ENCODE measurements around the gene CHST8.
"Not testable (repeated sequence)": the region's sequence is repeated elsewhere in the genome, so short reads cannot be mapped to it uniquely, and the experiment has no call there.

The CHST8 gene

DNA sequence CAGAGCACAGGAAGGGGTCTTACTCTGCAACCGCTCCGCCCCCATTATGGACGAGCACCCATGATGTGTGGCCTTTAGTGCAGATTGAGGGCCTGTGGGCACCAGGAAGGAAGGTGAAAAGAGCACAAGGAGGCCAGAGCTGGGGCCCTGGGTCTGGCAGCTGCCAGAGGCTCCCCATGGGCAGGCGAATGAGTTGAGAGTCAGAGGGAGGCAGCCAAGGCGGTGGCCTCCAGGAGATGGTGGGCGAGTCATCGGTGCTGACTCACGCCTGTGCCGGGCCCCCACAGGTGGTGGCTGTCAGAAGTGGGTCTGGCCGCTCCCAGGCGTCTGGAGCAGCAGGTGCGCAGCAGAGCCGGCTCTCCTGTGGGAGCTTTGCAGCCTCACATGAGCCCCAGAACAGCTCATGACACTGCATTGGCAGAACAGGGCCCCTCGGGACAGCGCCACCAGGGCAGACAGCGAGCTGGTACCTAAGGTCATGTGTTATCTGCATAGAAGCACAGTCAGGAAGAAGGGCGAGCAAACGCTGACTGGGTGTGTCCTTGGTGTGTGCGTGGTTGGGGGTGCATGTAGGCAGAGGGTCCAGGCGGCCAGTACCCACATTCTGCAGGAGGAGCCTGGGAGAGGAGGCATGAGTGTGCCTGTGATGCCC lies 68.8 kb downstream of the CHST8 start:
- no peaks in the 10 kb centered on the region for H3K9me3 Mint-ChIP-seq
- H3K4me1 Mint-ChIP-seq (ENCODE audit: low read depth) = no peaks in the 10 kb centered on the region
- H3K27ac Mint-ChIP-seq = no peak overlapping the region
- no peak overlapping the region for H3K4me3 Mint-ChIP-seq
- no peaks in the 10 kb centered on the region for H3K27me3 Mint-ChIP-seq (ENCODE audit: low read depth)
- H3K36me3 Mint-ChIP-seq (ENCODE audit: low read depth) = no peaks in the 10 kb centered on the region
- no peak for DNase-seq (ENCODE audit: low spot score)

DNA sequence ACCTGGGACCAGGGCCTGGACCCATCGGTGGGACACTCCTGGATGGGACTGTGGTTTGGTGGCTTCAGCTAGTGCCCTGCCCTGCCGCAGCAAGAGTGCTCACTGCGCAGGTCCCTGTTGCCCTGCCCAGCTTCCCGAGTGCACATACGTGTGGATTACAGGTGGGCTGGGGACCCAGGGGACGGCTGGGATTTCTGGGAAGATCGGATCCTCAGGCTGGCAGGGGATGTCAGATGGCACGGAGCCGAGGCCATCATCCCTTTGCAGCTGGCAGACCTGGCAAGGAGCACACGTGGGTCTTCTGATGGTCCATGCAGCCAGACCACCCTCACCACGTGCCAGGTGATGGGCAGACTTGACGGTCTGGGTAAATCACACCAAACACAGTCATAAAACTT lies 69.3 kb downstream of the CHST8 start:
- Mint-ChIP-seq H3K4me1 (ENCODE audit: low read depth) (no peaks in the 10 kb centered on the region), H3K36me3 (ENCODE audit: low read depth) (no peaks in the 10 kb centered on the region), H3K9me3 (no peaks in the 10 kb centered on the region), H3K4me3 (no peak overlapping the region), H3K27ac (no peak overlapping the region), H3K27me3 (ENCODE audit: low read depth) (no peaks in the 10 kb centered on the region)
- DNase-seq (ENCODE audit: low spot score) = no peak

DNA sequence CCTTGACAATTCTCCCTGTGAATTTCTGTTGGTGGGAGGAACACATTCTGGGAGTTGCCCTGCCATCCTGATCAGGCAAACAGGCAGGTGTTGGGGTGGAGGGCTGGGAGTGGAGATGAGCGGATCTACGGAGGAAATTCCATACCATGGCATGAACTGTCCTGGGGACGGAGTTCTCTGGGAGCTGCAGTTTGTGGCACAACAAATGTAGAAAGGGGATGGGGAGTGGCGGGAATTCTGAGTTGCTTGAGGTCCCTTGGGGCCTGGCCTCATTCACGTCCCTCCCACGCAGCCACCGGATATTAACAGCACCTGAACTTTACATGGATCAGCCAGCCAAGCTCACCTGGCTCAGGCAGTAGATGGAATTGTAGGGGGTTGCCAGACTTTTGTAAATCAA lies 70.0 kb downstream of the CHST8 start:
- no peaks in the 10 kb centered on the region for H3K36me3 Mint-ChIP-seq (ENCODE audit: low read depth)
- no peaks in the 10 kb centered on the region for H3K4me1 Mint-ChIP-seq (ENCODE audit: low read depth)
- H3K27me3 Mint-ChIP-seq (ENCODE audit: low read depth) = no peaks in the 10 kb centered on the region
- no peak overlapping the region for H3K4me3 Mint-ChIP-seq
- H3K9me3 Mint-ChIP-seq = no peaks in the 10 kb centered on the region
- DNase-seq (ENCODE audit: low spot score) = no peak
- H3K27ac Mint-ChIP-seq = no peak overlapping the region

DNA sequence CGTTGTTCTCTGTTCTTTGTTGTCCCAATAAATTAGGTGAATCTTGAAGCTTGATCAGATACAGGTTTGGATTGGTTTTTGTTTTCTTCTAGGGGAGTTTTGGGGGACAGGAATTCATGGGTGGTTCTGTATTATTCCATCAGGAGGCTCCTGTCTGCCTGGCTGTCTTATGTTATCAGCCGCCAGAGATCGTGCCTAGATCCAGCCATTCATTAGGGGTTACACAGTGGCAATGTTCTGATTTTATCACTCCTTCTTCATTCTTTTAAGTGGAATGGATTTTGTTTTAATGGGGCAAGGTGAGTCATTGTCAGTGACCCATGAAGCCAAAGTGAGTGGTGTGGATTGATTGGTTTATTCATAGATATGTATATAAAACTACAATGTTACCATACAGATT lies 71.9 kb downstream of the CHST8 start:
- H3K4me1 Mint-ChIP-seq (ENCODE audit: low read depth) = no peaks in the 10 kb centered on the region
- no peaks in the 10 kb centered on the region for H3K27me3 Mint-ChIP-seq (ENCODE audit: low read depth)
- H3K36me3 Mint-ChIP-seq (ENCODE audit: low read depth) = no peaks in the 10 kb centered on the region
- no peaks in the 10 kb centered on the region for H3K9me3 Mint-ChIP-seq
- no peak for DNase-seq (ENCODE audit: low spot score)
- H3K27ac Mint-ChIP-seq = no peak overlapping the region
- no peak overlapping the region for H3K4me3 Mint-ChIP-seq

DNA sequence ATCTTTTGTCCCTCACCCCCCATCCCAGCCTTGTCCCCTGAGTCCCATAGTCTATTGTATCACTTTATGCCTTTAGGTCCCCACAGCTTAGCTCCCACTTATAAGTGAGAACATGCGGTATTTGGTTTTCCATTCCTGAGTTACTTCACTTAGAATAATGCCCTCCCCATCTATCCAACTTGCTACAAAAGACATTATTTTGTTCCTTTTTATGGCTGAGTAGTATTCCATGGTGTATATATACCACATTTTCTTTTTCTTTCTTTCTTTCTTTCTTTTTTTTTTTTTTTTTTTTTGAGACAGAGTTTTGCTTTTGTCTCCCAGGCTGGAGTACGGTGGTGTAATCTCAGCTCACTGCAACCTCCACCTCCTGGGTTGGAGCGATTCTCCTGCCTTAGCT lies 73.8 kb downstream of the CHST8 start:
- not testable (repeated sequence) for H3K36me3 Mint-ChIP-seq (ENCODE audit: low read depth); DNase-seq (ENCODE audit: low spot score); H3K4me1 Mint-ChIP-seq (ENCODE audit: low read depth); H3K27me3 Mint-ChIP-seq (ENCODE audit: low read depth); H3K27ac Mint-ChIP-seq; H3K9me3 Mint-ChIP-seq; H3K4me3 Mint-ChIP-seq

DNA sequence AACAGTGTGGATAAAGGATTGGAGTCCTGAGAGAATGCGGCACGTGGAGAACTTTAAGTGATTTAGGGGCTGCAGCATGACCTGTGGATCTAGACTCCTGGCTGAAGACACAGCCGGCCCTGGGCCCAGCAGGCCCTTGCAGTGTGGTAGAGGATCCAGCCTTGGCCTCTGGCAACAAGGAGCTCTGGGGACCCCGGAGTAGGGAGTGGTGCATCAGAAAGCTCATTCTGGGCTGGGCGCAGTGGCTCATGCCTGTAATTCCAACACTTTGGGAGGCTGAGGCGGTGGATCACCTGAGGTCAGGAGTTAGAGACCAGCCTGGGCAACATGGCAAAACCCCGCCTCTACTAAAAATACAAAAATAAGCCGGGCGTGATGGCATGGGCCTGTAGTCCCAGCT lies 76.0 kb downstream of the CHST8 start:
- Mint-ChIP-seq H3K36me3 (ENCODE audit: low read depth) (no peaks in the 10 kb centered on the region), H3K27ac (no peak overlapping the region), H3K4me3 (no peak overlapping the region), H3K4me1 (ENCODE audit: low read depth) (no peaks in the 10 kb centered on the region), H3K9me3 (no peaks in the 10 kb centered on the region), H3K27me3 (ENCODE audit: low read depth) (no peaks in the 10 kb centered on the region)
- DNase-seq (ENCODE audit: low spot score) = no peak

DNA sequence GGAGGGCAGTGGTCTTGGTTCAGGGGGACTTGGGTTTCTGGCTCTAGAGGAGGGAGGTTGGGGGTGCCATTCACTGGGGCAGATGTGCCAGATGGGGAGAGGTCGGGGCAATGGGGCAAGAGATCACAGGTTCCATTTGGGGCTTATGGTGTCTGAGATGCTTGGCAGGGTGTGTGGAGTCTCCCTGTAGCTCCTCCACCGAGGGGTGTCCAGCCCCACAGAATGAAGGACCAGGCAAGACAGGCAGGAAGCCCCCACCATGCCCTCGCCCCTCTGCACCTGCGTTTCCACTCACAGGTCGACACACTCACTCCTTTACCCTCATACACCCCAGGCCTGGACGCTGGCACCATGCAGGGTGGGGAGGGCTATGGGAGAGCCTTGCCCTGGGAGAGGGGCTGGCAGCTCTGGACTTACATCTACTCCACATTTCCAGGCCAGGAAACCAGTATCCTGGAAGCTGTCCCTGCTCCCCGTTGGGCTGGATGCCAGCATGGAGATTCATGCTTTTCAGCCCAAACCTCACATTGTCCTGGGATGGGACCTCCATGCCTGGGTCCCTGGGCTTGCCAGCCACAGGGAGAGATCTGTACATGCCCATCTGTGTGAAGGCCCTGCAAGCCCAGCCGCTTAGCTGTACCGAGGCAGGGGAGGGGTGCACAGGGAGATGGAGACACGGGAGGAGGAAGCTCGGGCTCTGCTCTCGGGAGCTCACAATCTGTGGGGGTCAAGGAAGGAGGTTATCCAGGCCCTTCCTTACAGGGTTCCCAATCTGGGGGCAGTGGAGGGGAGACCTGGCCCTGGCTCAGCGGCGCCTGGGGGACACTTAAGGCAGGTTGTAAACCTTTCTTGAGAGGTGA lies 77.1 kb downstream of the CHST8 start:
- no peaks in the 10 kb centered on the region for H3K4me1 Mint-ChIP-seq (ENCODE audit: low read depth)
- no peaks in the 10 kb centered on the region for H3K27me3 Mint-ChIP-seq (ENCODE audit: low read depth)
- H3K9me3 Mint-ChIP-seq = no peaks in the 10 kb centered on the region
- no peaks in the 10 kb centered on the region for H3K36me3 Mint-ChIP-seq (ENCODE audit: low read depth)
- no peak overlapping the region for H3K27ac Mint-ChIP-seq
- no peak overlapping the region for H3K4me3 Mint-ChIP-seq
- DNase-seq (ENCODE audit: low spot score) = no peak

DNA sequence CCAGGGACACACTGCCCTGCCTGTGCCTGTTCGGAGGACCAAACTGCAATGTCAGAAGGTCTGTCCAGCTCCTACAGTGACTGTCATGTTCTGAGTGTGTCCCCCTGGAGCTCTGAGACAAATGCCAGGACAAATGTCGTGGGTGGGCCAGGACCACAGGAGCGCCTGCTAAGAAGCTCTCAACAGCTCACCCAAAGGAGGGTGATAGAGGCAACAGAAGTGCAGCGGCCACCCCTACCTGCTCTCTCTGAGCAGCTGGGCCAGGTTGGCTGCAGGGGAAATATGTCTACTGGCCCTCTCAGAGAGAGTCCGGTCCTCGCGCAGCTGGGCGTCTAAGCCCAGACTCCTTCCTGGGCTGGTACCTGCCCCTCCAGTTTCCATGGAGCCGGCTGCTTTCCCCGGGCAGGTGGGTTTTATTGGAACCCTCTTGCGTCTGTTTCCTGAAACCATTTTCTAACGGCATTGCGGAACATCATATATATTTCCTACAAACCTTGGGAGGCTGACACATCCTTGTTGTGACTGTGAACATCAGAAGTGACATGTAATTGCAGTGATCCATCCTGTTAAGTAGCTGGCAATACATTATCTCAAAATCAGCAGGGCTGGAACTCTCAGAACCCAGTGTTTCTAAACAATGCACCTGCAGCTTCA lies 78.1 kb downstream of the CHST8 start:
- Mint-ChIP-seq H3K27me3 (ENCODE audit: low read depth) (no peaks in the 10 kb centered on the region), H3K27ac (no peak overlapping the region), H3K4me1 (ENCODE audit: low read depth) (no peaks in the 10 kb centered on the region), H3K36me3 (ENCODE audit: low read depth) (no peaks in the 10 kb centered on the region), H3K9me3 (no peaks in the 10 kb centered on the region), H3K4me3 (no peak overlapping the region)
- no peak for DNase-seq (ENCODE audit: low spot score)

DNA sequence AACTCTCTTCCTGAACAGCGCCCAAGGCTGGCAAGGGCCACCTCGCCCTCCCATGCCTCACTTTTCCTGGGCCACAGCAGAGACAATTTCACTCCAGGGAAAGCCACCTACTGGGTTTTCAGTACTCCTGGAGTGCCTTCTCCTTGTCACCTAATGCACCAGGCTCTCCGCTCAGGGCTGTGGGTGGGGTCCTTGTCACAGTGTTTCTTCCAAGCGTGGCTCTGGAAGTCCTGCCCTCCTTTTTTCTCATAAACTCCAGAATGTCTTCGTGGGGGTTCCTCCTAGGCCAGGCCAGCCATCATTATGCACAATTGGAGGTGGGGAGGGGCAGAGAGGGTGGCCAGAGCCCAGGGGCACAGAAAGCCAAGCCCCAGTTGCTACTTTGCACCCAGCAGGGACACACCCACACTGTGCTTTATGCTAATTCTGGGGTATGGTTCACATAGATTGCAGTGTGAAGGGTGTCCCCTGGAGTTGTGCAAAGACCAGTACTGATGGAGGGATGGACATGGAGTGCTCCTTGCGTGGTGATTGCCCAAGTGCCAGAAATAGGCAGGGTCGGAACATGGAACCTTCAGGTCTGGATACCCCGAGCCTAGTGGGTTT lies 78.8 kb downstream of the CHST8 start:
- Mint-ChIP-seq H3K4me1 (ENCODE audit: low read depth) (no peaks in the 10 kb centered on the region), H3K9me3 (no peaks in the 10 kb centered on the region), H3K27me3 (ENCODE audit: low read depth) (no peaks in the 10 kb centered on the region), H3K4me3 (no peak overlapping the region), H3K36me3 (ENCODE audit: low read depth) (no peaks in the 10 kb centered on the region), H3K27ac (no peak overlapping the region)
- DNase-seq (ENCODE audit: low spot score) = no peak

DNA sequence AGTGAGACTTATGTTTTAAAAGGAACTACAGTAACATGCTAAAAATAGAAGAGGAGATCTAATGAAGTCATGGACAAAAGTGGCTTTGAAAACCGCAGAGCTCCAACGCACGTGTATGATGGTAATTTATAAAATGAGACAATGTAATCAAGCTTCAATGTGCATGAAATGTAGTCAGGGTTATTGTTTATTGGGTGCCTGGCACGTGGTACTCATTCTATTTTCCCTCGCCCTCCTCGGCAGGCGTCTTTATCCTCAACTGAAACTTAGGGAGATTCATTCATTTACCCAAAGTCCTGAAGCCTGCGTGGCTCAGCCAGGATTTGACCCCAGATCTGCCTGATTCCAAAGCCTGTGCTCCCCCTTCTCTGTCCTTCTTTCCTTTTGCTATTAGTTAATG lies 79.8 kb downstream of the CHST8 start:
- DNase-seq (ENCODE audit: low spot score) = no peak
- Mint-ChIP-seq H3K27ac (no peak overlapping the region), H3K9me3 (no peaks in the 10 kb centered on the region), H3K4me3 (no peak overlapping the region), H3K4me1 (ENCODE audit: low read depth) (no peaks in the 10 kb centered on the region), H3K27me3 (ENCODE audit: low read depth) (no peaks in the 10 kb centered on the region), H3K36me3 (ENCODE audit: low read depth) (no peaks in the 10 kb centered on the region)

DNA sequence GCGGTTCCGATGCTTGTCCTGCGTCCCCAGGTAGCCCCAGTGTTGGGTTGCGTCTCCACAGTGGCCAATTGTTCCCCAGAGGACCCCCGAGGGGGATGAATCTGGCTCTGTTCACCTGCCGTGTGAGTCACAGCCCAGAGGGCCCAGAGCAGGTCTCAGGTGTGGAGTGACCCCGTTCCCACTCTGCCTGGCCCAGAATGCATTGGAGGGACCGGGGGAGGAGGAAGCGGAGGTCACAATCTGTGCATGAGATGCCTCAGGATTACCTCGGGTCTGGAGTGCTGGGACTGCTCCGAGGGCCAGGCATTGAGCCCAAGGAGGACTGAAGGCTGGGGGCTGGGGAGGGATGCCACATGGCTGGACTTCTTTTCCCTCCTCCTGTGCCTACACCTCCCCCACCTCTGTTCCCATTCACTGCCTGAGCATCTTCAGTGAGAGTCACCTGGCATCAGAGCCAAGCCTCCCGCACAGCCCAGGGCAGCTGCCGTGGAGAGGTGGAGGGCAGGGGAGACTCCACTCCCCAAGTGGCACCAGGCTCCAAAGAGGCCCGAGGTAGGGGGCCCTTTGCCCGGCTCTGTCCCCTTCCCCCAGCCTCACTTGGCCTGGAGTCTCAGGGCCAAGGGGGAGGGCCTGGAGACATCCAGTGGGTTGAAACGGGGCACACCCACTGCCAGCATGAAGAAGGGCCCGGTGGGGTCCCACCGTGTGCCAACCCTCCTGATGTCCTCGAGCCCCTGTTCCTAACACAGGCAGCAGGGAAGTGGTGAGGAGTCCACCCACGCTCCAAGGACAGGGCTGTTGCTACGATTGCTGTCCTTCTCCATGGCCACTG lies 81.1 kb downstream of the CHST8 start:
- H3K27ac Mint-ChIP-seq = no peak overlapping the region
- H3K4me3 Mint-ChIP-seq = no peak overlapping the region
- no peaks in the 10 kb centered on the region for H3K9me3 Mint-ChIP-seq
- DNase-seq (ENCODE audit: low spot score) = no peak
- H3K36me3 Mint-ChIP-seq (ENCODE audit: low read depth) = no peaks in the 10 kb centered on the region
- H3K27me3 Mint-ChIP-seq (ENCODE audit: low read depth) = no peaks in the 10 kb centered on the region
- no peaks in the 10 kb centered on the region for H3K4me1 Mint-ChIP-seq (ENCODE audit: low read depth)

DNA sequence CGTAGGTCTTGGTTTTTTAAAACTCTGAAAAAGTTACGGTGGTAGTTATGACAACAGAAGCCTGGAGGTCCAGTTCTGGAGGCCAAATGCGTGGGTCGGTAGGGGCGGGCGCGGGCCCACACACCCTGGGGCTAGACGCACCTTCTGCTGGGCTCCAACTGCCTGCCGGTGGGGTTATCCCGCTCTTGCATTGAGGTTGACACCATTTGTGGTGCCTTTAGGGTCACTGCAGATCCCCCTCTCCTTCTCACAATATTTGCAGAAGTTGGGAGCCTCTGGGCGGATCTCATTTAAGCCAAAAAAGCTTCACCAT lies 81.6 kb downstream of the CHST8 start:
- no peak for DNase-seq (ENCODE audit: low spot score)
- no peak overlapping the region for H3K4me3 Mint-ChIP-seq
- H3K27ac Mint-ChIP-seq = no peak overlapping the region
- H3K36me3 Mint-ChIP-seq (ENCODE audit: low read depth) = no peaks in the 10 kb centered on the region
- no peaks in the 10 kb centered on the region for H3K9me3 Mint-ChIP-seq
- no peaks in the 10 kb centered on the region for H3K4me1 Mint-ChIP-seq (ENCODE audit: low read depth)
- no peaks in the 10 kb centered on the region for H3K27me3 Mint-ChIP-seq (ENCODE audit: low read depth)

DNA sequence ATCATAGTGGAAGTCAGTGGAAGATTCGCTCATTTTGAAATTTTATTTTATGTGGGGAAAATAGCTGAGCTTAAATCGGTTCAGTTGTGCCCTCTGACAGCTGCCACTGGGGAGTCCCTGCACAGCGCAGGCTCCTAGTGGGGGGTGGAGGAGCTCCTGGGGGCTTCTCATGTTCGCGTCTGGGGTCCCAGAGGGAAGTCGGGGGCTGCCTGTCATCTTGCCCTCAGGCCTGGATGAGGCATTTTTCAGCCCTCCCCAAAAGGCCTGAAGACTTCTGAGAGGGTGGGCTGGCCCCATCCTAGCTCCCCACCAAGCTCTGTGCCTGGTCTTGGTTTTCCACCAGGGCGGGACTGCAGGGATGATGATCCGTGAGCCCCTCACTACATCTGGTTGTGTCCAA lies 82.1 kb downstream of the CHST8 start:
- DNase-seq (ENCODE audit: low spot score) = no peak
- no peaks in the 10 kb centered on the region for H3K36me3 Mint-ChIP-seq (ENCODE audit: low read depth)
- no peak overlapping the region for H3K4me3 Mint-ChIP-seq
- no peaks in the 10 kb centered on the region for H3K9me3 Mint-ChIP-seq
- no peaks in the 10 kb centered on the region for H3K27me3 Mint-ChIP-seq (ENCODE audit: low read depth)
- no peak overlapping the region for H3K27ac Mint-ChIP-seq
- H3K4me1 Mint-ChIP-seq (ENCODE audit: low read depth) = no peaks in the 10 kb centered on the region

DNA sequence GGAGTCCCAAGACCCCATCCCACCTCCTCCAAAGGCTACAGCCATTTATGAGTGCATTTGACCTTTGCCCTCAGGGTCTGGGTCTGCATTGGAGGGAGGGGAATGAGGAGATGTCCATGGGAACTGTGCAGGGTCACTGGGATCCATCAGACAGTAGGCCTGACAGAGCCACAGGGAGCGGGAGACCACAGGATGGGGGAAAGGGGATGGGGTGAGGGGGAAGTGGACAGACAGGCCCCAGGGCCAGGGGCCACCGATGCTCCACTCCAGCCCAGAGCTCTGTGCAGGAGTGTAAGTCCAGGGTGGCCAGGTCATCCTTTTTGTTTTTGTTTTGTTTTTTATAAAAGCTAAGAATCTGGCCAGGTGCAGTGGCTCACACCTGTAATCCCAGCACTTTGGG lies 82.5 kb downstream of the CHST8 start:
- no peak overlapping the region for H3K27ac Mint-ChIP-seq
- H3K4me3 Mint-ChIP-seq = no peak overlapping the region
- no peaks in the 10 kb centered on the region for H3K36me3 Mint-ChIP-seq (ENCODE audit: low read depth)
- DNase-seq (ENCODE audit: low spot score) = no peak
- no peaks in the 10 kb centered on the region for H3K9me3 Mint-ChIP-seq
- no peaks in the 10 kb centered on the region for H3K4me1 Mint-ChIP-seq (ENCODE audit: low read depth)
- H3K27me3 Mint-ChIP-seq (ENCODE audit: low read depth) = no peaks in the 10 kb centered on the region
